NCI-H2029 treated with DMSO at 0.1 percent for 48 hours (cell line): ENCODE measurements around the gene DNAJC12.
"Not testable (repeated sequence)": the region's sequence is repeated elsewhere in the genome, so short reads cannot be mapped to it uniquely, and the experiment has no call there.

Experiments
- DNase-seq: peaks from one replicate; lab custom pipeline; 2025; lab: John Stamatoyannopoulos, UW

DNAJC12 gene

DNA sequence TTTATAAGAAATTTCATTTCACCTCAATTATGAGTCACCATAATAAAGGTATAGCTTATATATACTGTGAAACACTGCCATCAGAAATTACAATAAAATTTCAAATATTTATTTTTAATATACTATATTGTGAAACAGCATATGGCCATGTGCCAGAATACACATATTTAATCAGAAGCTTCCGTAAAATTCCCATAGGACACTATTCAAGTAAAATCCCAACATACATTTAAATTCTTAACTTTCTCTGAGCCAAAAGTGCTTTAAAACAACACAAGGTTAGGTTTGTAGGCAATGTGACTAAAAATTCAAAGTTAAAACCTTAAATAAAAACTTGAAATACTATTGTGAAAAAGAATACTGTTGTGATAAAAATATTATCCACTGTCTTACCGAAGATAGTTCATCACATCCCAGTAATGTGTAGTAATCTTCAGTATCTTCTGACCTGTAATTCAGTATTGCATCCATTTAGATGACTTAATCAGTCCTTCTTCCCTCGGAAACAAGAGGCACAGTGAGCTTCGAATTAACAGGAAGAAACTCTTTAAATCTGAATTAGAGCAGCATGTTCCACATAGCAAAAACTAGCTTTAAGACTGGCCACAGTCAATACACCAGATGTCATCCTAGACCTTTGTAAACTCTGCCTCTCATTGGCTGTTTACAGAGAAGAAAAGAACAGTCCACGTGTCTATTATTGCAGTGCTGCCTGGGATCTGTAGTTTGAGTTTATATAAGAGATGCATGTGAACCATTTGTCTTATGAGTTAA lies at the start of gene DNAJC12:
DNAJC12 (minus strand) TSS at position 648 of the 774 bp plus-strand sequence; CDS start at position 471, 177 bp downstream.
- peak; percentile 75 for DNase-seq

- DNase-seq: no peak
Observed at GRCh38 chr10:67884842-67885670, 47.1 kb upstream of the DNAJC12 start.

GRCh38 chr10:67884313-67884841 lies 46.4 kb upstream of the DNAJC12 start, which contains the start of gene SIRT1:
SIRT1 (plus strand) TSS chr10:67884656; CDS start chr10:67884722, 66 bp downstream.
- peak; percentile 38 for DNase-seq

- no peak for DNase-seq
Observed at GRCh38 chr10:67883710-67884312, 45.8 kb upstream of the DNAJC12 start.

DNA sequence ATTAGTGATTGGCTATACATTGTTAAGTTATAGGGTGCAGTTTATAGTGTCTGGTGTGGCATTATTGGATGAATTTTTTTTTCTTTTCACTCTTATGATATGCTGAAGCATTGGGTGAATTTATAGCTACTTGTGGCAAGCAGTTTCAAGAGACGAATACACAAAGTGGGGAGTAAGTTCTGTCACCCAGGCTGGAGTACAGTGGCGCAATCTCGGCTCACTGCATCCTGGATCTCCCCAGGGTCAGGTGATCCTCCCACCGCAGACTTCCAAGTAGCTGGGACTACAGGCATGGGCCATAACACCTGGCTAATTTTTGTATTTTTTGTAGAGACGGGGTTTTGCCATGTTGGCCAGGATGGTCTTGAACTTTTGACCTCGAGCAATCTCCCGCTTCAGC lies 40.1 kb upstream of the DNAJC12 start:
- DNase-seq: no peak

GRCh38 chr10:67877421-67877820 lies 39.4 kb upstream of the DNAJC12 start:
- DNase-seq: not testable (repeated sequence)

DNA sequence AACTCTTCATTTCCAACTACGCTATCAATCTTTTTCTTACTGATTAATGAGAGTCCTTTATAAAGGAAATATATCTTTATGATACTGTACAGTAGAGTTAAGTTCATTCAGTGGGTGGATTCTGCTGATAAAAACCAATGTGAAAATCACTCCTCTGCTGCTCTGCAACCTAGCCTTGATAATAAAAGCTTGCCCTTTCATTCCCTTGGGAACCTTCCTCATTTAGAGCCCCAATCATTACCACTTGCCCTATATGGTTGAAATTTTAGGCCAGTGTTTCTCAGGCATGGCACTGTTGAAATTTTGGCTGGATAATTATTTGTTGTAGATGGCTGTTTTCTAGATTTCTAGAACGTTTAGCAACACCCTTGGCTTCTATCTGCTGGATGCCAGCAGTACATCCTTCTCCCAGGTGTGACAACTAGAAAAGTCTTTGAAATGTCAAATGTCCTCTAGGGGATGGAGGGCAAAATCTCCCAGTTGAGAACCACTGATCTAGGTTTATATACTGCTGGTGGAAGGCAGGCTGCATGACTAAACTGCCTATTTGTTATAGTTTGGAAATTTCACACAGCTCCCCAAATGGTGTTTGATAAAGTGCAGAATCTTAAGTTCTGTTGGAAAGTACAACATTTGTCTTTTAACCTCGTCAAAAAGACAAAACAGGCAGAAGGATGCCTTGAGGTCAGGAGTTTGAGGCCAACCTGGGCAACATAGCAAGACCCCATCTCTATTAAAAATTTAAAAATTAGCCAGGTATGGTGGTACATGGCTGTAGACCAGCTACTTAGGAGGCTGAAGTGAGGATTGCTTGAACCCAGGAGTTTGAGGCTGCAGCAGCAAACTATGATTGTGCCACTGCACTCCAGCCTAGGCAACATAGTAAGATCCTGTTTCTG lies 37.6 kb upstream of the DNAJC12 start:
- no peak for DNase-seq

DNA sequence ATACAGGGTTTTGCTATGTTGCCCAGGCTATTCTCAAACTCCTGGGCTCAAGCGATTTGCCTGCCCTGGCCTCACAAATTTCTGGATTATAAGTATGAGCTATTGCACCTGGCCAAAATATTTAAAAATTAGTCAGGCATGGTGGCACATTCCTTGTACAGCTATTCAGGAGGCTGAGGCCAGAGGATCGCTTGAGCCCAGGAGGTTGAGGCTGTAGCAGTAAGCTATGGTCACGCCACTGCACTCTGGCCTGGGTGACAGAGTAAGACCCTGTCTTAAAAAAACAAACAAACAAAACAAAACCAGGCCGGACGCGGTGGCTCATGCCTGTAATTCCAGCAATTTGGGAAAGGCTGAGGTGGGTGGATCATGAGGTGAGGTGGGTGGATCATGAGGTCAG lies 32.0 kb upstream of the DNAJC12 start:
- no peak for DNase-seq

- DNase-seq: no peak
Observed at GRCh38 chr10:67868132-67868531, 30.1 kb upstream of the DNAJC12 start.

- no peak for DNase-seq
Observed at GRCh38 chr10:67864607-67865371, 26.8 kb upstream of the DNAJC12 start.

DNA sequence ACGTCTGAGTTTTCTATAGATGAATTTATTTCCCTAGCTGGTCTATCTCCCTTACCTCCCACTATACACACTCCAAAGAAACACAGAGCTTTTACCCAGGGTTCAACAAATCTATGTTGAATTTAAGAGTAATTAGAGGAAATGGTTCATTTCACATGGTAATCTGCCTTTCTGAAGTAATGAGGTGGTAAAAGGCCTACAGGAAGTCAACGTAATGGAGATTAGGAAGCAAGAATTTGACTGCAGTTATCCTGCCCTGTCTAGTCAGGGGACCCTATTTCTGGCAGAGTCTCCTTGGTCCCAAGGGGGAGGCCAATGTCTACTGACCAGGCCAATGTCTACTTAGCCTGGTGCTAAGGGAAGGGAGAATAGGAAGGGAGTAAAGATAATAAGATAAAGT lies 25.1 kb upstream of the DNAJC12 start:
- DNase-seq: no peak

DNA sequence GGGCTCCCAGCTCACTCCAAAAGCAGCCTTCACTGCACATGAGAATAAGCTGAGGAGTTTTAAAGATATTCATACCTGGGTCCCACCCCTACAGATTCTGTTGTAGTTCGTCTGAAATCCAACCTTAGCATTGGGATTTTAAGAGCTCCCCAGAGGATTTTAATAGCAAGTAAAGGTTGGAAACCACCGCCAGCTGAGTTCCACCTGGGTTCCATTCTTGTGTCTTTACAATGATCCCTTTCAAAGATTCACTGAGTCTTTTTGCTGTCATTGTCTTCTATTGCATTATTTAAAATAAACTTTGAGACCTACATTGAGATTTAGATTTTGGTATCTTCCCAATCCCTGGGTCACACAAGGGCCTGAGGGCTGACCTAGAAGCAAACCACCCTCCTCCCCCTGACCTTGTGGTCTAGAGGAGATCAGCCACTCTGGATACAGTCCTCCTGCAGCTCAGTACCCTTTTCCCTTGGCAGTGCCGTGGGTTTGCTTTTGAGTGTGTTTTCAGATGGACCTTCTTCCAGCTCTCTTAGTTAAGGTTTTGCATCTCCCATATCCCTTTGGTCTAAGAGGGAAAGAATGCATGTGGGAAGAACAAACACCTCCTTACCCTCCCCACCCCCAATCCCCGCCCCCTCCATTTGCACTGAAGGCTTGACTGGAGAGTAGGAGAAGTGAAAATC lies 23.9 kb upstream of the DNAJC12 start:
- no peak for DNase-seq

GRCh38 chr10:67858971-67859370 lies 21.0 kb upstream of the DNAJC12 start:
- DNase-seq: no peak

- no peak for DNase-seq
Observed at GRCh38 chr10:67853512-67853911, 15.5 kb upstream of the DNAJC12 start.

DNA sequence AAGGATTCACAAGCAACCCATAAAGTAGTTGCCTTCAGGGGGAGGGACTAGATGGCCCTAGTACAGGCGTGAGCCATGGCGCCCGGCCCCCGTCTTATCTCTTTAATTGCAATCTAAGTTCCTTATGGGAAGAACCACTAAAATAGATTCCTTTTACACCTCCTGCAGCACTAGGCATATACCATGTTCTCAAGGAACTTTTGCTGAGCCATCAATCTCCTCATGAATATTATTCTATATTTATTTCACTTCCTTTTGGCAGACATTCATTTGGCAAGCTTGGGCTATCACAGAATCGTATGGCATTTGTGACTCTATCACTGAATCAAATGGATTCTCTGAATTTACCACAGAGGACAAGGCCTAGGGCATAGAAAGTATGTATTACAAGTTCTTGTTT lies 14.8 kb upstream of the DNAJC12 start:
- DNase-seq: no peak

GRCh38 chr10:67851186-67851585 lies 13.2 kb upstream of the DNAJC12 start:
- DNase-seq: no peak

DNA sequence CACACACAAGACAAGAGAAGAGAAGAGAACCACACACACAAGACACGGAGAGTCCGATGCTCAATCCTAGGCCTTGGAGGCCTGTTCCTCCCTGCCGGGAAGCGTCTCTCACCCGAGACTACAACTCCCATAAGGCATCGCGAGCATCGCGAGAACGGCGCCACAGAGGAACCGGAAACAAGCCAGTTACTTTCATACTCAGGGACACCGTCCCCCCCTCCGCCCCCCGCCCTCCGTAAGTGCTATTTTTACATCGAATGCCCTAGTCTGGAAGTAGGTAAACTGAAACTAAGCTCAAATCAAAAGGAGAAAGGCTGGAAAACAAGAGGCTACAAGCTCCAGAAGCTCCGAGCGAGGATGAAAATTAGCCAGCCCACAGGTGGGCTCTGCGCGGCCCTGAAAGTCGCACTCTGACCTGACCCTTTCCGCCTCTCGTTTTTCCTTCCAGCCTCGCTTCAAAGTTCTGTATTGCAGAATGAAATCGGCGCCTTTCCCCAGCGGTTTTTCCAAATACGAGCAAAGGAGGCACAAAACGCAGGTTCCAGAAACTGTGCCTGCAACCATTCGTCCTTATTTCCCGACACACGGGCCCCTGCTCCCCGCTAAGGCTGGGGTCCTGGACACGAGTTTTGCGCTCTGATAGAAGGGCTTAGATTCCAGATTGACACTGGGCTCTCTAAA lies 11.5 kb upstream of the DNAJC12 start:
- peak; percentile 43 for DNase-seq

DNA sequence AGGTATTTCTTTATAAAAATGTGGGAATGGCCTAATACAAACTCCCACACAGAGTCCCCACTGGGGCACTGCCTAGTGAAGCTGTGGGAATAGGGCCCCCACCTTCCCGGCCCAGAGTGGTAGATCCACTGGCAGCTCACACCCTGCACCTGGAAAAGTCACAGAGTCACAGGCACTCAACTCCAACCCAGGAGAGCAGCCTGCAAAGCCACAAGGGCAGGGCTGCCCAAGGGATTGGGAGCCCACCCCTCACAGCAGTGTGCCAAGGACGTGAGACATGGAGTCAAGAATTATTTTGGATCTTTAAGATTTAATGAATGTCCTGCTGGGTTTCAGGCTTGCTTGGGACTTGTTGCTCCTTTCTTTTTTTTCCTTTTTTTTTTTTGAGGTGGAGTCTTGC lies 5.3 kb upstream of the DNAJC12 start:
- DNase-seq: no peak

- no peak for DNase-seq
Observed at GRCh38 chr10:67841737-67842136, 3.7 kb upstream of the DNAJC12 start.
